HEK293 (cell line): ENCODE measurements around the gene TMEM131L.

ENCODE experiments used
- CTCF ChIA-PET: fragments of 350-600 bp; formaldehyde crosslinking; extraction: SDS; loops from one replicate; lab custom pipeline; 2021; ENCODE audit warnings: antibody characterized with exemption; lab: Yijun Ruan, JAX
- POLR2A ChIA-PET: fragments of 300-600 bp; formaldehyde crosslinking; extraction: SDS; loops from one replicate; lab custom pipeline; 2020; ENCODE audit warnings: antibody characterized with exemption, inconsistent platforms; lab: Yijun Ruan, JAX
- H3K27ac ChIP-seq: fragments of 200-500 bp; sonication (Bioruptor generic); 2 replicates; pipeline ENCODE4 v1.5.1; 2014; ENCODE audit warnings: low read depth, low read length, control low read depth, inconsistent platforms; ENCODE audit errors: extremely low read depth
- H3K36me3 ChIP-seq, 2 experiments: fragments of 200-500 bp in 1 of 2; sonication (Bioruptor generic) in 1 of 2; 1 replicate in 1 of 2; 2 replicates in 1 of 2; pipeline ENCODE4 v1.5.1; 2014 to 2017; ENCODE audit warnings: inconsistent platforms in 2 of 2, low read length in 2 of 2; ENCODE audit not compliant: control insufficient read depth in 2 of 2, insufficient read depth in 1 of 2
- H3K4me1 ChIP-seq: fragments of 200-500 bp; sonication (Bioruptor generic); 2 replicates; pipeline ENCODE4 v1.5.1; 2014; ENCODE audit warnings: mild to moderate bottlenecking, low read length, inconsistent platforms; ENCODE audit not compliant: control insufficient read depth, insufficient read depth
- H3K4me3 ChIP-seq: 2 replicates; pipeline ENCODE4 v1.5.1; 2011; ENCODE audit warnings: low read depth, mild to moderate bottlenecking, control low read depth, low read length, moderate library complexity
- H3K9me3 ChIP-seq: fragments of 200-500 bp; sonication (Bioruptor generic); 2 replicates; pipeline ENCODE4 v1.5.1; 2014; ENCODE audit warnings: low read depth, low read length, inconsistent platforms; ENCODE audit not compliant: control insufficient read depth, insufficient read depth
- KLF1 ChIP-seq: fragments of 450-650 bp; formaldehyde crosslinking; IDR thresholded peaks from 2 replicates; pipeline ENCODE4 v1.5.1; 2016; ENCODE audit warnings: missing biosample characterization, missing genetic modification characterization
- KLF10 ChIP-seq: fragments of 450-650 bp; IDR thresholded peaks from 2 replicates; pipeline ENCODE4 v1.5.1; 2018; ENCODE audit warnings: missing biosample characterization, mild to moderate bottlenecking, missing genetic modification characterization
- MZF1 ChIP-seq: fragments of 450-650 bp; formaldehyde crosslinking; IDR thresholded peaks from 2 replicates; pipeline ENCODE4 v1.5.1; 2017; ENCODE audit warnings: missing biosample characterization, missing genetic modification characterization, borderline replicate concordance
- PRDM1 ChIP-seq: fragments of 450-650 bp; formaldehyde crosslinking; IDR thresholded peaks from 2 replicates; pipeline ENCODE4; 2016; ENCODE audit warnings: missing biosample characterization, missing genetic modification characterization
- RBAK ChIP-seq: fragments of 450-650 bp; formaldehyde crosslinking; IDR thresholded peaks from 2 replicates; pipeline ENCODE4 v1.5.1; 2016; ENCODE audit warnings: missing biosample characterization, missing genetic modification characterization
- REPIN1 ChIP-seq: fragments of 450-650 bp; formaldehyde crosslinking; IDR thresholded peaks from 2 replicates; pipeline ENCODE4 v1.5.1; 2017; ENCODE audit warnings: missing biosample characterization, missing genetic modification characterization, low read depth
- SP7 ChIP-seq: fragments of 450-650 bp; formaldehyde crosslinking; IDR thresholded peaks from 2 replicates; pipeline ENCODE4 v1.5.1; 2016; ENCODE audit warnings: missing biosample characterization, missing genetic modification characterization
- TRIM28 ChIP-seq: IDR thresholded peaks from 2 replicates; pipeline ENCODE4 v1.6.1; 2011; ENCODE audit warnings: low read length, control low read depth, borderline replicate concordance
- WT1 ChIP-seq: fragments of 450-650 bp; formaldehyde crosslinking; IDR thresholded peaks from 2 replicates; pipeline ENCODE4 v1.5.1; 2016; ENCODE audit warnings: missing biosample characterization, missing genetic modification characterization
- YY2 ChIP-seq: fragments of 450-650 bp; formaldehyde crosslinking; IDR thresholded peaks from 2 replicates; pipeline ENCODE4 v1.5.1; 2016; ENCODE audit warnings: missing biosample characterization, missing genetic modification characterization
- ZBTB20 ChIP-seq: fragments of 450-650 bp; formaldehyde crosslinking; IDR thresholded peaks from 2 replicates; pipeline ENCODE4 v1.5.1; 2016; ENCODE audit warnings: missing biosample characterization, missing genetic modification characterization
- ZBTB21 ChIP-seq: fragments of 450-650 bp; formaldehyde crosslinking; IDR thresholded peaks from 2 replicates; pipeline ENCODE4 v1.5.1; 2017; ENCODE audit warnings: missing biosample characterization, missing genetic modification characterization
- ZBTB48 ChIP-seq: fragments of 450-650 bp; formaldehyde crosslinking; IDR thresholded peaks from 2 replicates; pipeline ENCODE4 v1.5.1; 2016; ENCODE audit warnings: missing biosample characterization, missing genetic modification characterization
- ZBTB7A ChIP-seq: fragments of 450-650 bp; formaldehyde crosslinking; IDR thresholded peaks from 2 replicates; pipeline ENCODE4 v1.5.1; 2016; ENCODE audit warnings: low read depth, missing biosample characterization, missing genetic modification characterization
- ZNF16 ChIP-seq: fragments of 450-650 bp; formaldehyde crosslinking; IDR thresholded peaks from 2 replicates; pipeline ENCODE4 v1.5.1; 2016; ENCODE audit warnings: low read depth, missing biosample characterization, missing genetic modification characterization
- ZNF248 ChIP-seq: fragments of 450-650 bp; formaldehyde crosslinking; IDR thresholded peaks from 2 replicates; pipeline ENCODE4 v1.5.1; 2017; ENCODE audit warnings: missing biosample characterization, missing genetic modification characterization
- ZNF274 ChIP-seq, 2 experiments: fragments of 200-500 bp in 1 of 2; fragments of 450-650 bp in 1 of 2; sonication (Bioruptor generic) in 1 of 2; formaldehyde crosslinking in 1 of 2; IDR thresholded peaks; 2 replicates each; pipeline versions ENCODE4 v1.5.1 to v1.6.1; 2014 to 2016; ENCODE audit warnings: borderline replicate concordance in 1 of 2, inconsistent platforms in 1 of 2, low read length in 1 of 2, missing biosample characterization in 1 of 2, missing genetic modification characterization in 1 of 2
- ZNF311 ChIP-seq: fragments of 450-650 bp; formaldehyde crosslinking; IDR thresholded peaks from 2 replicates; pipeline ENCODE4 v1.5.1; 2017; ENCODE audit warnings: missing biosample characterization, missing genetic modification characterization, borderline replicate concordance
- ZNF341 ChIP-seq: fragments of 450-650 bp; formaldehyde crosslinking; IDR thresholded peaks from 2 replicates; pipeline ENCODE4; 2016; ENCODE audit warnings: low read depth, missing biosample characterization, missing genetic modification characterization
- ZNF350 ChIP-seq: fragments of 450-650 bp; formaldehyde crosslinking; IDR thresholded peaks from 2 replicates; pipeline ENCODE4 v1.5.0; 2017; ENCODE audit warnings: missing biosample characterization, mild to moderate bottlenecking, missing genetic modification characterization
- ZNF416 ChIP-seq: fragments of 450-650 bp; formaldehyde crosslinking; IDR thresholded peaks from 2 replicates; pipeline ENCODE4 v1.5.1; 2016; ENCODE audit warnings: missing biosample characterization, missing genetic modification characterization
- ZNF623 ChIP-seq: fragments of 450-650 bp; formaldehyde crosslinking; IDR thresholded peaks from 2 replicates; pipeline ENCODE4 v1.5.1; 2016; ENCODE audit warnings: missing biosample characterization, missing genetic modification characterization
- ZNF670 ChIP-seq: fragments of 450-650 bp; formaldehyde crosslinking; IDR thresholded peaks from 2 replicates; pipeline ENCODE4 v1.5.1; 2016; ENCODE audit warnings: missing biosample characterization, missing genetic modification characterization, low read depth
- ZNF701 ChIP-seq: fragments of 450-650 bp; formaldehyde crosslinking; IDR thresholded peaks from 2 replicates; pipeline ENCODE4 v1.5.1; 2016; ENCODE audit warnings: missing biosample characterization, missing genetic modification characterization
- ZNF76 ChIP-seq: fragments of 450-650 bp; formaldehyde crosslinking; IDR thresholded peaks from 2 replicates; pipeline ENCODE4; 2016; ENCODE audit warnings: low read depth, missing biosample characterization, missing genetic modification characterization, borderline replicate concordance
- ZNF776 ChIP-seq: fragments of 450-650 bp; formaldehyde crosslinking; IDR thresholded peaks from 2 replicates; pipeline ENCODE4 v1.5.0; 2017; ENCODE audit warnings: missing biosample characterization, missing genetic modification characterization, borderline replicate concordance
- TF ChIP-seq, protein P1 (sequence below): fragments of 450-650 bp; formaldehyde crosslinking; IDR thresholded peaks from 2 replicates; pipeline ENCODE4 v1.5.1; 2016; ENCODE audit warnings: missing biosample characterization, missing genetic modification characterization
- TF ChIP-seq, protein P2 (sequence below): fragments of 450-650 bp; formaldehyde crosslinking; IDR thresholded peaks from 2 replicates; pipeline ENCODE4 v1.5.1; 2016; ENCODE audit warnings: missing biosample characterization, missing genetic modification characterization
- TF ChIP-seq, protein P3 (sequence below): sonication (generic); formaldehyde crosslinking; IDR thresholded peaks from 2 replicates; pipeline ENCODE4 v1.8.1; 2022; ENCODE audit warnings: mild to moderate bottlenecking, moderate library complexity, missing genetic modification reagents

Gene TMEM131L

DNA sequence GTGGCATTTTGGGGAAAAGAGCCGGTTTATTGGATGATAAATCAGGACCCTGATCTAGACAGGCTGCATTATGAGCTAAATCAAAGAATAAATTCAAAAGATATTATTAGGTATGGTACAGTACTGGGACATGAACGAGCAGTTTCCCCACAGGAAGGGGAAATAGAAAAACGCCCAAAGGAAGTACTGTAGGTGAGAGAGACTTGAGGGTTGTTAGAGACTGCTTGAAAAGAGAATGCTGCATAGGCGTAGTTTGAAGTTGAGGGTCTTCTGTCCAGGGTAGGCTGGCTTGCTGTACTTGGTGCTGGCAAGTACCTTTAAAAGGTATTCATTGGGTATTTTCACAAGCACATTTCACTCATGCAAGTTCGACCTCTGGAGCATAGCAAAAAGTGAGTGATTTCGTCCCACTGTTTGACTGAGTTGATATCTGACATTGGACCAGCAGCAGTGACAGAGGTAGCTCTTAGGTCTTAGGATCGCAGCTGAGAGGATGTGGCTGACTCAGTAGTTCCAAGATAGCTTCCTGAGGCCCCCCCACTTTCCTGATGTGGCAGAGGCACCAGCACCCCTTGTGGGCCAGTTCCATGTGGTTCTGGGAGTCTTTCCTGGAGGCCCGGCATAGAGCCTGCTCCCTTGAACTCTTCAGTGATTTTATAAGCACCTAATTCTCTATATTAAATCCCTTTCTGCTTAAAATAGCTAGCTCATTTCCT is 64.3 kb downstream of the TMEM131L start:
- H3K27ac ChIP-seq = no peak overlapping the region
- no peak overlapping the region for H3K4me3 ChIP-seq
- CTCF ChIA-PET = interaction anchor here (0.7 to 1.7 kb wide), 3 partner anchors 14 to 107 kb away, joined by 3 to 5 read pairs (median 3); no protein-coding TSS in a partner anchor
- no peaks in the 10 kb centered on the region for H3K36me3 ChIP-seq
- no peak for TF ChIP-seq ZNF701 (tag by site-specific recombination)
- H3K9me3 ChIP-seq = no peaks in the 10 kb centered on the region
- POLR2A ChIA-PET = no interaction called here
- no peaks in the 10 kb centered on the region for H3K4me1 ChIP-seq

DNA sequence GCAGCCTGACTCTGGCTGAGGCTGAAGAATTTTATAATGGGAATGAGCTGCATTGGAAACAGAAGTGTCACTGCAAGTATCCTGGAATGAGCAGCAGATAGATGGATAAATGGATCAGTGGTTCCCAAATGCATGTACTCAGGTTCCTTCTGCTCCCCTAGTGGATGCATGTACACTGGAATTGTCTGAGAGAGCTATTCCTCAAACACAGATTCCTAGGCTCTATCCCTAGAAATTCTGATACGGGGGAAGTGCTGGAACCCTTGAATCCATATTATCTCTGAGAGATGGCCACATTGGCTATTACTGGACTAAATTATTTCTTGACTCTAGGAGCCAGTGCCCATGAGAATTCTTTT is 64.8 kb downstream of the TMEM131L start:
- Histone ChIP-seq H3K9me3 (no peaks in the 10 kb centered on the region), H3K27ac (no peak overlapping the region), H3K36me3 (no peaks in the 10 kb centered on the region), H3K4me1 (peaks cover 2% of the 10 kb centered on the region; the same call in 1 of the 2 replicates), H3K4me3 (no peak overlapping the region)
- ChIA-PET POLR2A (no interaction called here), CTCF (interaction anchor here (0.7 to 1.7 kb wide), 4 partner anchors 10 to 107 kb away, joined by 3 to 5 read pairs (median 3); no protein-coding TSS in a partner anchor)
- TF ChIP-seq ZNF776 (tag by site-specific recombination) (no peak), ZNF76 (tag by site-specific recombination) (no peak), REPIN1 (tag by site-specific recombination) (no peak), ZNF623 (tag by site-specific recombination) (no peak), PRDM1 (no peak), ZNF350 (tag by site-specific recombination) (no peak), ZNF16 (tag by site-specific recombination) (no peak), ZBTB21 (tag by site-specific recombination) (no peak), SP7 (no peak), ZNF248 (no peak), ZBTB48 (tag by site-specific recombination) (no peak), MZF1 (no peak), ZBTB20 (tag by site-specific recombination) (peak; percentile 84)
- TF ChIP-seq, protein P1, sequence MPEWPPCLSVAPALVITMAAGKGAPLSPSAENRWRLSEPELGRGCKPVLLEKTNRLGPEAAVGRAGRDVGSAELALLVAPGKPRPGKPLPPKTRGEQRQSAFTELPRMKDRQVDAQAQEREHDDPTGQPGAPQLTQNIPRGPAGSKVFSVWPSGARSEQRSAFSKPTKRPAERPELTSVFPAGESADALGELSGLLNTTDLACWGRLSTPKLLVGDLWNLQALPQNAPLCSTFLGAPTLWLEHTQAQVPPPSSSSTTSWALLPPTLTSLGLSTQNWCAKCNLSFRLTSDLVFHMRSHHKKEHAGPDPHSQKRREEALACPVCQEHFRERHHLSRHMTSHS = no peak
- TF ChIP-seq, protein P2, sequence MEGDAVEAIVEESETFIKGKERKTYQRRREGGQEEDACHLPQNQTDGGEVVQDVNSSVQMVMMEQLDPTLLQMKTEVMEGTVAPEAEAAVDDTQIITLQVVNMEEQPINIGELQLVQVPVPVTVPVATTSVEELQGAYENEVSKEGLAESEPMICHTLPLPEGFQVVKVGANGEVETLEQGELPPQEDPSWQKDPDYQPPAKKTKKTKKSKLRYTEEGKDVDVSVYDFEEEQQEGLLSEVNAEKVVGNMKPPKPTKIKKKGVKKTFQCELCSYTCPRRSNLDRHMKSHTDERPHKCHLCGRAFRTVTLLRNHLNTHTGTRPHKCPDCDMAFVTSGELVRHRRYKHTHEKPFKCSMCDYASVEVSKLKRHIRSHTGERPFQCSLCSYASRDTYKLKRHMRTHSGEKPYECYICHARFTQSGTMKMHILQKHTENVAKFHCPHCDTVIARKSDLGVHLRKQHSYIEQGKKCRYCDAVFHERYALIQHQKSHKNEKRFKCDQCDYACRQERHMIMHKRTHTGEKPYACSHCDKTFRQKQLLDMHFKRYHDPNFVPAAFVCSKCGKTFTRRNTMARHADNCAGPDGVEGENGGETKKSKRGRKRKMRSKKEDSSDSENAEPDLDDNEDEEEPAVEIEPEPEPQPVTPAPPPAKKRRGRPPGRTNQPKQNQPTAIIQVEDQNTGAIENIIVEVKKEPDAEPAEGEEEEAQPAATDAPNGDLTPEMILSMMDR = 0 out of 2 replicates have a peak, but pooled peaks have one; percentile 10

DNA sequence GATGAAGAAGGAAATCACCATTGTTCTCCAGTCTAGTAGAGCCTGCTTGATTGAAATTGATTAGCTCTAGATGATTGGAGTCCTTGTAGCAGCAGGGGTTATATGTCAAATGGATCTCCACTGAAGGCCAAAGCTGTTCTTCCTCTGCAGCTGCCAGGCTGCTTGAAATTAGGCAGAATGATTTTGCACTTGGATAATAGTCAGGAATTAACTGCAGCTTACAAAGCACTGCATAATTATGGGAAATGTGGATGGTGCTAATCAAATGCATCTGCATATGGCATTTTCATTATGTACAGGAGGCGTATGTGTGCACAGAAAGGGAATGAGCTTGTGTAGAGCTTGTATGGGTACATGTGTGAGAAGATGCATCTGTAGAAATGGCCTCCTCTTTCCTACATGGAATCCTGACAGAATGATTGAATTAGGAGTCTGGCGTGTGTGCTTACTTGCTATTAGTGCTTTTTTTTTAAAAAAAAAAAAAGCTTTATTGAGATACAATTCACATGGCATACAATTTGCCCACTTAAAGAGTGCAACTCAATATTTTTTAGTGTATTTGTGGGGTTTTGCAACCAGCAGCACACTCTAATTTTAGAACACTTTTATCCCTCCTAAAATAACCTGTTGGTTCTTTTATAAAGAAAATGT is 65.9 kb downstream of the TMEM131L start:
- Histone ChIP-seq H3K4me3 (no peak overlapping the region), H3K27ac (no peak overlapping the region), H3K36me3 (no peaks in the 10 kb centered on the region), H3K4me1 (peaks cover 3% of the 10 kb centered on the region; the same call in 1 of the 2 replicates), H3K9me3 (no peaks in the 10 kb centered on the region)
- CTCF ChIA-PET = interaction anchor here (0.6 kb wide), 1 partner anchor 27 kb away, joined by 3 read pairs; no protein-coding TSS in a partner anchor
- POLR2A ChIA-PET = no interaction called here
- TF ChIP-seq RBAK (tag by site-specific recombination) (no peak), ZNF311 (tag by site-specific recombination) (no peak), KLF1 (no peak), YY2 (no peak), KLF10 (tag by site-specific recombination) (no peak), TRIM28 (no peak), ZNF274 (IDR thresholded peaks at IDR 0.05; ENCODE audit: low read length) (no peak), ZNF274 (tag by site-specific recombination; IDR thresholded peaks at IDR 0.05; ENCODE audit: borderline replicate concordance) (no peak), ZNF416 (tag by site-specific recombination) (no peak), ZNF623 (tag by site-specific recombination) (no peak), WT1 (tag by site-specific recombination) (no peak), ZBTB7A (no peak), ZNF341 (tag by site-specific recombination) (no peak), REPIN1 (tag by site-specific recombination) (no peak), ZNF670 (tag by site-specific recombination) (no peak)
- TF ChIP-seq, protein P3, sequence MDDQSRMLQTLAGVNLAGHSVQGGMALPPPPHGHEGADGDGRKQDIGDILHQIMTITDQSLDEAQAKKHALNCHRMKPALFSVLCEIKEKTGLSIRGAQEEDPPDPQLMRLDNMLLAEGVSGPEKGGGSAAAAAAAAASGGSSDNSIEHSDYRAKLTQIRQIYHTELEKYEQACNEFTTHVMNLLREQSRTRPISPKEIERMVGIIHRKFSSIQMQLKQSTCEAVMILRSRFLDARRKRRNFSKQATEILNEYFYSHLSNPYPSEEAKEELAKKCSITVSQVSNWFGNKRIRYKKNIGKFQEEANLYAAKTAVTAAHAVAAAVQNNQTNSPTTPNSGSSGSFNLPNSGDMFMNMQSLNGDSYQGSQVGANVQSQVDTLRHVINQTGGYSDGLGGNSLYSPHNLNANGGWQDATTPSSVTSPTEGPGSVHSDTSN (CRISPR knock-in tag) = no peak
